Ovary (tissue), 3 donors: ENCODE data around the gene SKAP2.

ENCODE experiments used
- EP300 ChIP-seq: sonication (generic); formaldehyde crosslinking; IDR thresholded peaks from one replicate; pipeline ENCODE4 v1.6.1; 2017; ENCODE audit warnings: antibody characterized with exemption
- POLR2A ChIP-seq: fragments of 450-650 bp; IDR thresholded peaks from one replicate; pipeline ENCODE4 v1.6.1; 2017; ENCODE audit warnings: antibody characterized with exemption, mild to moderate bottlenecking, moderate library complexity
- TF ChIP-seq, protein P1 (sequence below), 3 donors: fragments of 450-650 bp in 2 of 3; fragments of 200-600 bp in 1 of 3; IDR thresholded peaks; one replicate each; pipeline versions ENCODE4 v1.5.1 to v1.8.0; 2016 to 2022; ENCODE audit warnings: antibody characterized with exemption in 3 of 3, mild to moderate bottlenecking in 1 of 3
- donor health status: DM: no; HTN: no; CAD: no.

DNA sequence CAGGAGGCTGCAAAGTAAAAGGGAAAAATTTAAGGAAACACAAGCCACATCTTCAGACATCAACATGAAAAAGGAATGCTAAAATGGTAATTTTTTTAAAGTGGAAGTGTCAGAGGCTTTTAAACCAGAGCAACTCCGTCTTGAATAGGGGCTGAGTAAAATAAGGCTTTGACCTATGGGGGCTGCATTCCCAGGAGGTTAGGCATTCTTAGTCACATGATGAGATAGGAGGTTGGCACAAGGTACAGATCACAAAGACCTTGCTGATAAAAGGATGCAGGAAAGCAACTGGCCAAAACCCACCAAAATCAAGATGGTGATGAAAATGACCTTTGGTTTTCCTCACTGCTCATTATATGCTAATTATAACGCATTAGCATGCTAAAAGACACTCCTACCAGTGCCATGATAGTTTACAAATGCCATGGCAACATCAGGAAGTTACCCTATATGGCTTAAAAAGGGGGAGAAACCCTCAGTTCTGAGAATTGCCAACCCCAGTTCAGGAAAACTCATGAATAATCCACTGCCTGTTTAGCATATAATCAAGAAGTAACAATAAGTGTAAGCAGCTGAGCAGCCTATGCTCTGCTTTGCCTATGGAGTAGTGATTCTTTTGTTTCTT is 128.3 kb downstream of the SKAP2 start:
- TF ChIP-seq, protein P1, sequence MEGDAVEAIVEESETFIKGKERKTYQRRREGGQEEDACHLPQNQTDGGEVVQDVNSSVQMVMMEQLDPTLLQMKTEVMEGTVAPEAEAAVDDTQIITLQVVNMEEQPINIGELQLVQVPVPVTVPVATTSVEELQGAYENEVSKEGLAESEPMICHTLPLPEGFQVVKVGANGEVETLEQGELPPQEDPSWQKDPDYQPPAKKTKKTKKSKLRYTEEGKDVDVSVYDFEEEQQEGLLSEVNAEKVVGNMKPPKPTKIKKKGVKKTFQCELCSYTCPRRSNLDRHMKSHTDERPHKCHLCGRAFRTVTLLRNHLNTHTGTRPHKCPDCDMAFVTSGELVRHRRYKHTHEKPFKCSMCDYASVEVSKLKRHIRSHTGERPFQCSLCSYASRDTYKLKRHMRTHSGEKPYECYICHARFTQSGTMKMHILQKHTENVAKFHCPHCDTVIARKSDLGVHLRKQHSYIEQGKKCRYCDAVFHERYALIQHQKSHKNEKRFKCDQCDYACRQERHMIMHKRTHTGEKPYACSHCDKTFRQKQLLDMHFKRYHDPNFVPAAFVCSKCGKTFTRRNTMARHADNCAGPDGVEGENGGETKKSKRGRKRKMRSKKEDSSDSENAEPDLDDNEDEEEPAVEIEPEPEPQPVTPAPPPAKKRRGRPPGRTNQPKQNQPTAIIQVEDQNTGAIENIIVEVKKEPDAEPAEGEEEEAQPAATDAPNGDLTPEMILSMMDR (IDR thresholded peaks at IDR 0.05) = no peak
- TF ChIP-seq EP300 (no peak), POLR2A (no peak)
